Hematopoietic multipotent progenitor cell (in vitro differentiated cells): ENCODE results near the gene NOL4L. TPM values are rescaled to one million over a fixed set of nuclear protein-coding genes. Genes with fewer than 3 reads are reported as not detected.
"Not testable (repeated sequence)": the region's sequence is repeated elsewhere in the genome, so short reads cannot be mapped to it uniquely, and the experiment has no call there.

ENCODE experiments used
- DNase-seq, 3 donors: peaks; one replicate each; pipeline ENCODE4 v3.0.0-alpha.2; 2011 to 2015; ENCODE audit warnings: low read depth in 2 of 3, low spot score in 2 of 3
- total RNA-seq: library from RNA; depleted of rRNA; stranded (reverse); fragments of >200 nt; gene quantifications from one replicate; pipeline ENCODE4 v1.2.3, GENCODE V29; 2012

Gene NOL4L
- total RNA-seq, 1 donor, result 34.5 TPM

DNA sequence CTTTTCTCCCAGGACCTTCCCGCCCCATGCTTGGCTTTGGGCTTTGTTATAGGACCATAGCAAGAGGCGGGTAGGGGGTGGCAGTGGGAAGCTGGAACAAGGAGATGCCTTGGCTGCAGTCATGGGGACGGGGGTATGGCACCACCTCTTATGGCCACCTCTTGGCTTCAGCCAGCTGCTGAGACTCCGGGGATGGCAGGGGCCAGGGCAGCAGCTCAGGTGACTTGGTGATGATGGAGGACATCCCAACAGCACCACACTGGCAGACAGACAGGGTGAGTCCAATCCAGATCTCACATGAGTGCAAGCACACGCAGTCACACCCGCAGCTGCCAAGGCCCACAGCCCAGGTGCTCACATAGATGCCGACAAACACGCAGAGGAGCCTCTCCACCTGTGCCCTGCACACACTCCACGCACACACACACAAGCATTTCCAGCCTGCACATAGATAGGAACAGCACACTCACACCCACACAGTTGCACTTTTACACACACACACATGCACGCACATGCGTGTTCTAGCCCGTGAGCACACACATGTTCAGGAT lies 6.2 kb downstream of the NOL4L start:
- DNase-seq, result no peak

DNA sequence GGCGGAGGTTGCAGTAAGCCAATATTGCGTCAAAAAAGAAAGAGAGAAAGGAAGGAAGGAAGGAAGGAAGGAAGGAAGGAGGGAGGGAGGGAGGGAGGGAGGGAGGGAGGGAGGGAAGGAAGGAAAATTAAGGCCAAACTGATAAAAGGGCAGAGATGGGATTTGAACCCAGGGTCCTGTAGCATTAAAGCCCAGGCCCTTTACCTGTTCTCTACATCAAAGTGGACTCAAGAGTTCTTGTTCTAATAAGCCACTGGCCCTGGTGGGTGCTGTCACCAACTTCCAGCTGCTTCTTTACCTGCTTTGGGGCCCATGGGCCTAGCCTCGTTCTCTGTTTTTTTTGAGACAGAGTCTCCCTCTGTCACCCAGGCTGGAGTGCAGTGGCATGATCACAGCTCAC lies 7.1 kb downstream of the NOL4L start:
- DNase-seq, result not testable (repeated sequence)

DNA sequence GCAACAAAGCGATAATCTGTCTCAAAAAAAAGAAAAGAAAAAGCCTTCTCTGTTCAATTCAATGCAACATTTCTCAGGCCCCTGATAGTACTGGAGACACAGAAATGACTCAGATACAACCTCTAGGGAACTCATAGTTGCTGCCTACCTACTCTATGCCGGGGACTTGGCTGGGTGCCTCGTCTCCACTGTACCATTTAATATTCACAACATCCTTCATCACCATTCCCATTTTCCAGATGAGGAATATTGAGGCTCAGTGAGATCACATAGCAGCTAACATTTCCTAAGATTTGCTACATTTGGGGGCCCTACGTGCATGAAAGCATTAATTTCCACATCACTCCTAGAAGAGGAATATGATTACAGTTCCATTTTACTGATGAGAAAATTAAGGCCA lies 7.5 kb downstream of the NOL4L start:
- no peak for DNase-seq

DNA sequence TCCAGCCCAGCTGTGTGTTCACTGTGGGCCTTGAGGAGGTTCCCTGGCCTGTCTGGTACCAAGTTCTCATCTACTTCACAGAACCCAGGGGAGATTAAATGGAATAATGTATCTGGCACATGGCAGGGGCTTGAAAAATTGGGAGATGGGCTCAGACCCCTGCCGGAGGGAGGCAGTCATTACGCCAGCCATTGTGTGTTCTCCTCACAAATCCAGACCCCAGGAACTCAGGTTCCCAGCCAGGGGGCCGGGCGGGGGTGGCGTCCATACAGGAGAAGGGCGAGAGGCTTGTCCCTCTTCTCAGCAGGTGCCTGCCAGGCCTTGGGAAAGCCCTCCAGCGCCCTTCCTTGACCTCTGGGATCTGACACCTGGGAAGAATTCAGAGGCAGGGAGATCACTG lies 8.1 kb downstream of the NOL4L start:
- DNase-seq, result no peak

DNA sequence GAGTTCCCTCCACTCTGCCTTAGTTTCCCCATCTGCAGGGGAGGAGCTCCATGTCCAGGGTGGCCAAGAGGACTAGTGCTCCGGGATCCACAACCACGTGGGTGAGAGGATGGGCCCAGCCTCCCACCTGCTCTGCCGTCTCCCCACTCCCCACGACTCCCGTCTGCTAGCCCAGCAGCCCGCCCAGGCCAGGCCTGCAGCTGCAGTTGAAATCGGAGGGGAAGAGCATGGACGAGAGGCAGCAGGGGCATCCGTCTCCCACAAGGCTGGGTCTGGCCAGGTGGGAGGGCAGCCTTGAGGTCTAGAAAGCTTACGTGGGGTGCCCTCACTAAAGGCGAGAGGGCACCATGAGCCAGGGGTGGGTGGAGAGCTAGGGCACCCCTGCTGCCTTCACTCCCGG lies 8.6 kb downstream of the NOL4L start:
- DNase-seq, result no peak

DNA sequence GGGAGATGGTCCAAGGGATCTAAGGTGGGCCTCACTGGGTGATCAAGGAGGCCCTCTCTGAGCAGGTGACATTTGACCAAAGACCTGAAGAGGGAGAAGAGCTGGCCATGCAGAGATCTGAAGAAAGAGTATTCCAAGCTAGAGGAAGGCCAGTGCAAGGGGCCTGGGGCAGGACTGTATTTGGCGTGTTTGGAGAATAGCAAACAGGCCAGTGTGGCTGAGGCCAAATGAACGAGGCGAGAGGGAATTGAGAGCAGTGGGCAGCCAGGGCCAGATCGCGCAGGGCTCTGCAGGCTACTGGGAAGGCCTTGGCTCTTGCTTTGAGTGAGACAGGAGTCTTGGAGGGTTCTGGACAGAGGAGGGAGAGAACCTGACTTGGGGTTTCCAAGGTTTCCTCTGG lies 9.3 kb downstream of the NOL4L start:
- no peak for DNase-seq

DNA sequence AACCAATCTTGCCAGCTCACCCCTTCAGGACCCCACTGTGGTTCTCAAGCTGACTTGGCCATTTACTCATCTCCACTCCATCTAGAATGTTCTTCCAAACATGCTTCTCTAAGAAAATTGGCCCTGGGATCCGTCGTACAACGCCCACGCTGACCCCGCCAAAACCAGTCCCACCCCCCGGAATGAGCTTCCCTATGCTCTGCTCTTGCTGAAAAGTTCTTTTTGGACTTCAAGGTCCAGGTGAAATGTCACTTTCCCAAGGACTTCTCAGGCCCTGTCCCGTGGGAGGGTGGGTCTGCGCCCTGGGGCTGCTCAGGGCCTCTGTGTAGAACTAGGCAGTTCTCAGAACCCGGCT lies 9.9 kb downstream of the NOL4L start:
- DNase-seq, result no peak

DNA sequence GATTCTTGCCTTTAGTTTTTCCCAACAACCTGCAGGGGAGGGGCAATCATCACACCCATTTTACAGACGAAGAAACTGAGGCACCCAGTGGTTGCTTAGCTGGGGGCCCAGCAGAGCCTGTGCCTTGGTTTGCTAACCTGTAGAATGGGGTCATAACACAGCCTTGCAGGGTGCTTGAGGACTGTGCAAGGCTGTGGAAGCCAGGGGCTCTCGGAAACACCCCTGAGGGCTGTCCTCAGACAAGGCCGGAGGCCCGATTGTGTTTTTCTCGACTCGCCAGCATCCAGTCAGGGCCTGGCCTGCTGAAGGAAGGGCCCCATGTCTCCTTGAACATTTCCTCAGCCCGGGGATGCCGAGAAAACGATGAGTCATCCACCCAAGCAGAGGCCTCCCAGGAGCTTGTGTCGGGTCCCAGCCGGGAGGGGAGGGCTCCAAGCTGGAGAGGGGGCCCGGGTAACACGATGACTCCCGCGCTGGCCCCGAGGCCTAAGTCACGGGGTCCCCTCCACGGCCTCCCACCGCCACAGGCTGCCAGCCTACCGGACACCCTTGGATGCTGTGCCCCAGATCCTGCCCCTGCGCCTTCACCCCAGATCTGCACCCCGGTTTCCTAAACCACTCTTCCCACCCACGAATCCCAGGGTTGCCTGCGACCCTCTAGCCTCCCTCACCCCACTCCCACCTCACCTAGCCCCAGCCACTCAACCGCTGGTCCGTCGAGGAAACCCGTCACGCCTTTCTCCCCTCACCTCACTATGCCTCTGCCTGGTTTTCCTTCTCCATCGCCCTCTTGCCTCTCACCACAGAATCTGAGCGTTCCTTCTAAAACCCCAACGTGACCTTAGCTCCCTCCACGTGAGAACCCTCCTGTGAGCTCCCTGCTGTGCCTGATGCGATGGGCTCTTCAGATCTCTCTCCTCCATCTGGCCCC lies 10.6 kb downstream of the NOL4L start:
- peak in 2 of 3 donors; percentile 84 to 87 for DNase-seq

DNA sequence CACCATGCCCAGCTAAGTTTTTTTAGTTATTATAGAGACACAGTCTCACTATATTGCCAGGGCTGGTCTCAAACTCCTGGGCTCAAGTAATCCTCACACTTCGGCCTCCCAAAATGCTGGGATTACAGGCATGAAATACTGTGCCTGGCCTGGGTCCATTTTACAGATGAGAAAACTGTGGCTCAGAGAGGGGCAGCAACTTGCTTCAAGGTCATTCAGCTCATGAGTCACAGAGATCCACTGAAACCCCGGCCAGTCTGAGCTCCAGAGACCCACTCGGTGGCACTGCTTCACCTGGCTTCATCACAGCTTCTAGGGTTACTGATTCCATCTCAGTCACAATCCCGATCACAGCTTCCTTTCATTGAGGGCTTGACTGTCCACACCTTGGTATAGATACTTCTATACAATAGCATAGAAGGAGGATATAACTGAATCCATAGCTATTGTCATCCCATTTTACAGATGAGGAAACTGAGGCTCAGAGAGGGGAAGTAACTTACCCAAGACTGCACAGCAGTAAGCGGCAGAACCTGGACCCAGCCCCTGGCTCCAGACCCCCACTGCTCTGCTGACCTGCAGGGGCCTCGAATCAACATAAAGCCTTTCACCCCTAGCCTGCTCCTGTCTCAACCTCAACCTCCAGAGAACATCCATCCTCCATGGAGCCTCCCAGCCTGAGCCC lies 11.8 kb downstream of the NOL4L start:
- no peak for DNase-seq

DNA sequence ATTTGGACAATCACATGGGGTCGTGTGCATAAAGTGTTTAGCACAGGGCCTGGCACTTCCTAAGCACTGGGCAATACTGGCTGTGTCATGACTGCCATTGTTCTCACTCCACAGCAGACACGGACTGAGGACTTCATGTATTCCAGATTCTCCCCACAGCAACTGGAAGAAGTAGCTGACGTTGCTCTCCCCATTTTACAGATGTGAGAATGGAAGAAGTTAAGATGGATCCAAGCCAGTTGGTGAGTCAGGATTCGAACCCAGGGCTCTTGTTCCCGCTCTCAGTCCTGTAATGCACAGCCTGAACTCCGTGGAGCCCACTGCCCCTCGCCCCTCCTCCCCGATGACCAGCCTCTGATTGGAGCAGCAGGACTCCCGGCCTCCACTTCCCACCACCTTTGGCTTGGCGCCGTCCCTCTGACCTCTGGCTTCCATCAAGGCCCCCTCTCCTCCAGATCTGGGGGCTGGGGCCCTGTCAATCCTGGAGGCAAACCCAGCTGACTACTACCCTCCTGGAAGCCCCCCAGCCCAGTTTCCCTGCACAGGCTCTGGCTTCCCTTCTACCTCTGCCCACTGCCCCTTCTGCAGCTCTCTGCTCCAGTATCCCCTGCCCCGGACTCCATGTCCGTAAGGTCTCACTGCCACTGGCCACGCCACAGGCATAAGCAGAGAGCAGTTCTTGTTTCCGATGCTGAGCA lies 12.7 kb downstream of the NOL4L start:
- DNase-seq, result no peak

DNA sequence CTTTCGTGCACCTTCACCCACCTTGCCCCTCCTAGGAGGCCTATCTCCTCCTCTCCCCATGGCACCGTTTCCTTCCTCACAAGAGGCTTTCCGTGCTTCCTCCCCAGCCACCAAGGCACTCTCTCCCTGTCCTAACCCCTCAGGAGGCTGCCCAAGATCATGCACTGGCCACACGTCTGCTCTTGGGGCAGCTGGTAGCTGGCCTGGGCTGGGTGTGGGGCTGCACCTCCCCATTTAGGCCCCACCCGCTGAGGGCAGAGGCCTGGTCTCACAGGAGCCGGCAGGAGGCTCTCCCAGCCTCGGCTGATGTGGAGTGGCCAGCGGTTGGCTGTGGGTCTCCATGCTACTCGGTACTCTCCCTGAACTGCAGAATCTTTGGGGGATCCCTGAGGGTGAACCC lies 13.6 kb downstream of the NOL4L start:
- no peak for DNase-seq

DNA sequence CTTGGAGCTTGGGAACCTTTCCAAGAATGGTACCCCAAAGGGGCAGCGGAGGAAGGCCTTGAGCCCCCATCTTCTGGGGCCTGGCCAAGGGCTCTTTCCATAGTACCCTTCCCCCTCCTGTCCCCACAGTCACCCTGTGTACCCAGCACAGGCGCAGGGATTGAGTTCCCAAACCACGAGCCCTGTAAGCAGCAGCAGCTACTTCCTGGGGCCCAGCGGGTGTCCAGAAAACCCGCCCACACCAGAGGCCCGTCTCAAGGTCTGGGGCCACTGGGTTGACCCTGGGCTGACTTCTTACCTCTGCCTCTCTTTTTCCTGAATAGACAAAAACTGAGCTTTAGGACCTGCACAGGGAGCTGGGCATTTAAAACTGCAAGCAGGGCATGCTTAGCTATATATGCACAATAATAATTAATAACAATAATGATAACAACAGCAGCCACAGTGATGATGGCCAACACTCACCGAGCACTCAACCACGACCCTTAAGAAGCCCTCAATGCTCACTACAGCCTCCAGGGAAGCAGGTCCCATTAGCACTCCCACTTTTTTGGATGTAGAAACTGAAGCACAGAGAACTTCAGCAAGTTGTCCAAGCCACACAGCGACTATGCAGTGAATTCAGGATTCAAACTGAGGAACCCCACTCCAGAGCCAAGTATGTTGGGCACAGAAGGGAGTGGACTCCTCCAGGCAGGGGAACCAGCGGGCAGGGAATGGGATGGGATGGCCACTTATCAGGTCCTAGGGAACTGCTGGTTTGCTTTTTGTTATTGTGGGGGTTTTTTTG lies 14.5 kb downstream of the NOL4L start:
- no peak for DNase-seq

DNA sequence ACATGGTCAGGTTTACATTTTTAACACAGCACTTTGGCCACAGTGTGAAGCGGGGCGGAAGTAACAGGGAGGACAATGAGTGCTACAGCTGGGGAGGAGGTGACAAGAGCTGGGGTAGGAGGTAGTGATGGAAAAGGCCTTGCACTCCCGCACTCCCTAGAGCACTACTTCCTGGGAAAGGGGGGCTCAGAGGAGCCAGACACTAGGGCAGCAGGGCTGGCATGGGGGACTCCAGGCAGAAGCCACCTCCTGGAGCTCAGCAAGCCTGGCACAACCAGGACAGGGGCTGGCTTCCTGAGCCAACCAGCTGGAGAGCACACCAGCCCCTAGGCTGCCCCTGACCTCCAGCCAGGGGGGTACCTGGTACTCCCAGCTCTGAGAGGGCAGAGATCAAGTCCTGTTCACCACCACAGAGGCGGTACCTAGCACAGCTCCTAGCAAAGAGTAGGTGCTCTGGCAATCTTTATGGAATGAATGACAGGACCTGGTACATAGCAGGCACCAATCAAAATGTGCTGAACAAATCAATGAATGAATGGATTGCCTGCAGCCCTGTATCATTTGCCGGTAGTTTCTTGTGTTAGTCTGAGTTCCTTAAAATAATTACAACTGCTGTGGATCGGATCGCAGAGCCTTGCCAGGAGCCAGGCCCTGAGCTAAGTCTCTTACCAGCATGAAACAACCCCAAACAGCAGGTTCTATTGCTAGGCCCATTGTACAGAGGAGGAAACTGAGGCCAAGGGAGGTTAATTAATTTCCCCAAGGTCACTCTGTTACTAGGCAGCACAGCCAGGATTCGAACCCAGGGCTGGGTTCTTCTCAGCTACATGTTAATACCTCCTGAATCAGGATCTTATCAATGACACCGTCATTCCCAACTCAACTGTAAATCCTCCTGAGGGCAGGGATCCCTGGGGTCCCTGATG lies 15.5 kb downstream of the NOL4L start:
- DNase-seq, result no peak

DNA sequence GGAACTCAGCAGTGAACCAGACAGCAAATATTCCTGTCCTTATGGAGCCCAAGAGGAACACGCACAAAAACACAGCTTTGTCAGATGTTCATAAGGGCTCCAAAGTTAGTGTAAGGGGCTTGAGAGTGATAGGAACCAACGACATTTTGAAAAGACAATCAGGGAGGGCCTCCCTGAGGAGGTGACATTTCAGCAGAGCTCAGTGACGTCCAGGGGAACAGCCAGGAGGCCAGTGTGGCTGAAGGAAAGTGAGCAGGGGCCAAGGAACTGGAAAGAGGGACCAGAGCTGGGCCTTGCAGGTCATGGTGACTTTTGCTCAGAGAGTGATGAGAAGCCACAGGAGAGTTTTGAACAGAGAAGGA lies 16.1 kb downstream of the NOL4L start:
- DNase-seq, result no peak

DNA sequence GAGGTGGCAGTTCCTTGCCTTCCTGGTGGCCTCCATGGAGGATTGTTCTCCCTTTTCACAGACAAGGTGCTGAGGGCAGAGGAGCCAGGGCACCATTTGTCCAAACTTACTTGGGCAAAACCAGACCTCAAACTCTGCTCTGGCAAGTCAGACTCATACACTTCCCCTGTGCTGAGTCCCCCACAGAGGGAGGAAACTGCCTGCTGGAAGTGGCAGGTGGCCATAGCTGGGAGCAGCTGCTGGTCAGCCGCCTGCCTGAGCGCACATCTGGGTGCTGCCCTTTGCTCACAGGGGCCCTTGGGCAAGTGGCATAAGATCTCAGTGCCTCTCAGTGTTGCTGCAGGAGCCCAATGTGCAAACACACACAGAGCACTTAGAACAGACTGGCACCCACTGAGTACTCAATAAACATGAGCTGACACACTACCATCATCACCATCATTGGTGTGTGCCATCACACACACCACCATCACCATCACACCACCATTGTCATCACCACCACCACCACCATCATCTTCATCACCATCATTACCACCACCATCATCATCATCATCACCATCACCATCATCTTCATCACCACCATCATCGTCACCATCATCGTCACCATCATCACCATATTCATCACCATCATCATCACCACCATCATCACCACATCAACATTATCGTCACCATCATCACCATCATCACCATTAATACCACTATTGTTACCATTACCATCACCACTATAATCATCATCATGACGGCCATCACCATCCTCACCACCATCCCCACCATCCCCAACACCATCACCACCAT lies 17.6 kb downstream of the NOL4L start:
- no peak for DNase-seq

DNA sequence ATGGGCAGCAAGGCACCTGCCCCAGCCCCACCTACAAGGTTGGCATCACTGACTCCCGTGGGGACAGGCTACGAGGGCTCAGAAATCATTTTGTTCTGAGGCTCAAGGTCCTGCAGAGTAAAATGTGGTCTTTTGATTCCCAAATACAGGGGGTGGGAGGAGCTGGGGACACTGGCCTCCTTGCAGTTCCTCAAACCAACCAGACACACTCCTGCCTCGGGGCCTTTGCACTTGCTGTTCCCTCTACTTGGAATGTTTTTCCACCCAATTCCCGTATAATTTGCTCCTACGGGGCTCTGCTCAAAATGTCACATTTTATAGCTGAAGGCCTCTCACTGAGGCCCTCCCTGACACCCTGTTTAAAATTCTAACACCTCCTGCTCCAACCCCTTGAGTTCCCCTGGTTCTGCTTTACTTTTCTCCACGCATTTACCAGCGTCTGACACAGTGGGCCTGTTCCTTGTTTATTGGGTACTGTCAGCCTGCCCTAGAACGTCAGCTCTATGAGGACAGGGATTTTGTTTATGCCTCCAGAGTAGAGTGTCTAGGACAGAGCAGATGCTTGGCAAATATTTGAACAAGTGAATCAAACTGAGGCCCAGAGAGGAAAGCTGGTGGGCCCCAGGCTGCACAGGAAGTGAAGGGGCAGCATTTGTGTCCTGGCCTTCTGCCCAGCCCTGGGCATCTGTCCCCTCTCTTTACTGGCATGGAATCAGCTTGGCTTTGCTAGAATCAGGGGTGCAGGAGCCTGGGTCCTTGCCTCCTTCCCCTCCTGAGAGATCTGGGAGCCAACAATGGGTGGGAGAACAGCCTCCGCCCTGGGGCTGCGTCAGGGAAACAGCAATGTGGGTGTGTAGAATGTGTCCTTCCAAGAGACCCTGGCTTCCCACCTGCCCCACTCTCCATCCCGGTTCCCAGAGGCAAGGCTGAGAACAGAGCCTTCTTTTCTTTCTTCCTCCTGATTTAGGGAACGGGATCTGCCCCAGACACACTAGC lies 18.5 kb downstream of the NOL4L start:
- DNase-seq, result no peak

DNA sequence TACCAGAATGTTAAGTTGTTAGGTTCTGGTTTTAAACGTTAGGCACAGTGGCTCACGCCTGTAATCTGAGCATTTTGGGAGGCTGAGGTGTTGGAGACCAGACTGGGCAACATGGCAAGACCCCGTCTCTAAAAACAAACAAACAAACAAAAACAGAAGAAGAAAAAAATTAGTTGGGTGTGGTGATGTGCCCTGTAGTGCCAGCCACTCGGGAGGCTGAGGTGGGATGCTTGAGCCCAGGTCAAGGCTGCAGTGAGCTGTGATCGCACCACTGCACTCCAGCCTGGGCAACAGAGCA lies 19.4 kb downstream of the NOL4L start:
- DNase-seq, result no peak
